Hindlimb muscle (tissue), 1 donor: ENCODE measurements around the gene ANXA2R. TPM values are rescaled to one million over a fixed set of nuclear protein-coding genes. Genes with fewer than 3 reads are reported as not detected.

Experiments used
- DNase-seq: peaks from one replicate; pipeline ENCODE4 v3.0.0-alpha.2; 2013
- polyA plus RNA-seq: library from polyadenylated mRNA; unstranded; fragments of 120-200 nt; gene quantifications from one replicate; pipeline ENCODE4 v1.2.1, GENCODE V29; 2013; ENCODE audit not compliant: insufficient read length

Gene ANXA2R
- polyA plus RNA-seq, 1 donor, result 1.5 TPM

DNA sequence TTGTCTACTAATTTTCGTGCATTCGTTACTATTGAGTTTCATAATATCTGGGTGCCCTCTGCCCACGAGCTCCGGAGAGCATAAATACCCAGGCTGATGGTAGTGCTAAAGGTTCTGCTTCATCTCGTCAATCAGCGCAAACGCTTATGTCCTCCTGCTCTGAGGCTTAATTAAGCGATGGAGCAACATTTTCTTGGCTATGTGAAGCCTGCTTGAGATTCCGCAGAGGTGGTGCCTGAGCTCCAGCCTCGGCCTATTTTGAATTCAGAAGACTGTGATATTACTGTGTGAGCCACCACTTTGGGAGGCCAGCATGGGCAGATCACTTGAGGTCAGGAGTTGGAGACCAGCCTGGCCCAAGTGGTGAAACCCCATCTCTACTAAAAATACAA is 44.8 kb downstream of the ANXA2R start:
- no peak for DNase-seq

GRCh38 chr5:42994555-42995359 is 45.4 kb downstream of the ANXA2R start:
- DNase-seq, result peak; percentile 88

GRCh38 chr5:42994246-42994554 is 45.9 kb downstream of the ANXA2R start:
- no peak for DNase-seq

DNA sequence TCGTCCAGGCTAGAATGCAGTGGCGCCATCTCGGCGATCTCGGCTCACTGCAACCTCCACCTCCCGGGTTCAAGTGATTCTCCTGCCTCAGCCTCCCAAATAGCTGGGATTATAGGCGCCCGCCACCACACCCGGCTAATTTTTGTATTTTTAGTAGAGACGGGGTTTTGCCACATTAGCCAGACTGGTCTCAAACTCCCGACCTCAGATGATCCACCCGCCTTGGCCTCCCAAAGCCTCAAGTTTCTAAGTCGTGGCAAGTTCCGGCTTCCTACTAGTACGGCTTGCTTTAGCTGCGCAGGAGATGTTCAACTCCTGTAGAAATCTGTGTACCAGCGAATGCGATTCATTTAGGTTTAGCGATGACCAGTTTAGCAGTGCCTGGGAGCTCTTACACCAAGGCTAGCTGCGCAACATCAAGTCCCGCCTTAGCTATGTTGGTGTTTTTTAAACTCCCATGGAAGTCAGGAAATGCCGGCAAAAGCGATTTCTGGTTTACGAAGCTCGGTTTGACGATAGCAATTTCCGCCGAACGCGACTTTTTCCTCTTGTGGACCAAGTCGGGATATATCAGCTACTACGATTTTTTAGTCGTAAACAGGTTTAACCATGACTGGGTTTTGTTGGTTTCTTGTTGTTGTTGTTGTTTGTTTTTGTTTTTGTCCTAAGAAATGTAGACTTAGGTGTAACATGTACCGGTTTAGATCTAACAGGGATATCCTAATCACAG is 46.4 kb downstream of the ANXA2R start:
- peak; percentile 32 for DNase-seq

- peak; percentile 60 for DNase-seq
Measured at GRCh38 chr5:42992088-42992879, 47.8 kb downstream of the ANXA2R start.

DNA sequence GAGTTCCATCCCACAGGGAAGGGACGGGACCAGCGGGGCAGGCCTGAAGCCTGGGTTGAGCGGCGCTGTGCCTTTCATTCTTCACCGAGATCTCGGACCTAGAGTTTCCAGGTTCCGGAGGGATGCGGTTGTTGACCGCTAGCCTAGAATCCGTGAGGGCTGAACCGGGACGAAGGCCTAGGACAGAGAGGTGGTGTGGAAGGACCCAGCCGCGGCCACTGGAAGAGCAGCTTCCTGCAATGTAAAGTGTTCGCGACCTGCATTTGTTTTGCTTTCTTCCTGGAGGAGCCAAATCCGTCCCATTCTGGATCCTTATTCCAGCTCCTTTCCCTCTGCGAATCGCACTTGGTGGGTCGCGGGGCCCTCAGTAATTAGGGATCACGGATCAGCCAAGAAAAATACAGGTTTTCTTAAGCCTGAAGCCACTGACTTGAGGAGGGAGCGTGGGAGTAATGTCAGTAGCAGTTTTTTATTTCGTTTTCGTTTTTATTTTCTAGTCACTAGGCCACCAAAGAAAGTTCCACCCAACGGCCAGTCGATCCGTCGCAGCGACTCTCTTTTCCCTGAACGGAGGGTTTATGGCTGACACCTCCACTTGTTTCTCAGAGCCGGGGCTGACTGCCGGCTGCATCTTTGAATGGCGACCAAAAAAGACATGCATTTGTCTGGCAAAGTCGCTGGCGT is 48.6 kb downstream of the ANXA2R start:
- DNase-seq, result no peak

GRCh38 chr5:42990892-42991291 is 49.2 kb downstream of the ANXA2R start:
- DNase-seq, result no peak

Other genes with a start within 250 kb of the ANXA2R start
- gene SELENOP, start 228.4 kb downstream of the ANXA2R start, polyA plus RNA-seq, result 166 TPM
- 32.9 TPM for gene ZNF131, start 80.6 kb upstream of the ANXA2R start, polyA plus RNA-seq
- gene NIM1K, start 151.9 kb upstream of the ANXA2R start, polyA plus RNA-seq, result 0.70 TPM